ENCODE results near the gene GTF3A. TPM values are rescaled to one million over a fixed set of nuclear protein-coding genes. Genes with fewer than 3 reads are reported as not detected.

GTF3A gene
- total and polyA plus RNA-seq, 2 of the 4 experiments (the other 2 are of a cell fraction): 74.1 to 116 TPM

GRCh38 chr13:27474751-27475268 is 50.4 kb downstream of the GTF3A start:
- H3K4ac ChIP-seq (ENCODE audit: low read depth, low read length): no peak overlapping the region
- H3K27ac ChIP-seq (ENCODE audit: insufficient read depth, low read length): no peak overlapping the region
- H2BK120ac ChIP-seq (ENCODE audit: low read depth, low read length): no peak overlapping the region
- H3K4me1 ChIP-seq (ENCODE audit: control insufficient read depth, insufficient read depth, low read length): no peaks in the 10 kb centered on the region
- H2BK5ac ChIP-seq (ENCODE audit: low read depth, low read length, poor library complexity, severe bottlenecking): no peak overlapping the region
- no peak overlapping the region for H4K91ac ChIP-seq (ENCODE audit: insufficient read depth, low read depth, low read length)
- ChIA-PET POLR2A (ENCODE audit: unreplicated experiment) (no interaction called here), CTCF (no interaction called here)
- in situ Hi-C loops (cut with MboI; ENCODE audit: low sequenced_read_pairs): no loop called here
- WGBS, 2 experiments (ENCODE audit: extremely low coverage in 2 of 2, insufficient read length in 1 of 2): 80% methylated on average over 5 of the region's 13 CpGs; no CpG with 5 or more reads in 1 of the 2 experiments
- H3K4me3 ChIP-seq (ENCODE audit: insufficient read depth, low read depth, low read length): no peak overlapping the region
- no peak overlapping the region for H3K9ac ChIP-seq (ENCODE audit: low read depth, low read length)
- H3K79me1 ChIP-seq (ENCODE audit: low read depth in 1 of 2, low read length in 2 of 2): no peaks in the 10 kb centered on the region
- DNase-seq (no peak), ATAC-seq (ENCODE audit: low read depth) (no peak)
- H3K23ac ChIP-seq (ENCODE audit: low read depth, low read length): no peak overlapping the region
- no peak overlapping the region for H2AK5ac ChIP-seq (ENCODE audit: low read depth, low read length)
- TF ChIP-seq BHLHE40 (IDR thresholded peaks at IDR 0.05; ENCODE audit: low read depth, low read length) (no peak), MXI1 (IDR thresholded peaks at IDR 0.05; ENCODE audit: borderline replicate concordance, low read depth, low read length) (no peak), CHD1 (IDR thresholded peaks at IDR 0.05; ENCODE audit: low read depth, low read length) (no peak), USF2 (IDR thresholded peaks at IDR 0.05; ENCODE audit: low read depth, low read length) (no peak), SMC3 (IDR thresholded peaks at IDR 0.05; ENCODE audit: low read depth, low read length) (no peak), RAD21 (IDR thresholded peaks at IDR 0.05; ENCODE audit: low read length) (no peak), FOS (IDR thresholded peaks at IDR 0.05; ENCODE audit: low read depth, low read length) (no peak), MAZ (IDR thresholded peaks at IDR 0.05; ENCODE audit: borderline replicate concordance, low read depth, low read length) (no peak), RCOR1 (IDR thresholded peaks at IDR 0.05; ENCODE audit: insufficient replicate concordance, low read length) (no peak), CTCF (conservative IDR thresholded peaks at IDR 0.05; ENCODE audit: low read depth, low read length) (no peak), NFE2L2 (IDR thresholded peaks at IDR 0.05; ENCODE audit: low read depth, low read length) (no peak), POLR2A (IDR thresholded peaks at IDR 0.05; ENCODE audit: low read depth, low read length) (no peak), ELK1 (IDR thresholded peaks at IDR 0.05; ENCODE audit: borderline replicate concordance, low read depth, low read length) (no peak), RFX5 (IDR thresholded peaks at IDR 0.05; ENCODE audit: low read depth, low read length) (no peak), CEBPB (IDR thresholded peaks at IDR 0.05; ENCODE audit: low read depth, low read length) (no peak)
- H3K4me2 ChIP-seq (ENCODE audit: low read depth, low read length): no peak overlapping the region
- no peak overlapping the region for H2BK20ac ChIP-seq (ENCODE audit: low read depth, low read length)
- H2AFZ ChIP-seq (replicated peaks; ENCODE audit: low read length, poor library complexity): no peak overlapping the region
- no peak overlapping the region for H4K5ac ChIP-seq (ENCODE audit: low read depth, low read length)
- no peak overlapping the region for H2BK15ac ChIP-seq (ENCODE audit: low read depth, low read length)
- intact Hi-C loops (cut with micrococcal nuclease): no loop called here
- H2AK9ac ChIP-seq (replicated peaks; ENCODE audit: low read depth, low read length, poor library complexity): no peak overlapping the region
- no peak overlapping the region for H4K8ac ChIP-seq (ENCODE audit: low read depth in 2 of 2, low read length in 2 of 2)
- H3K9me1 ChIP-seq (ENCODE audit: insufficient read depth, low read length): no peaks in the 10 kb centered on the region
- no peaks in the 10 kb centered on the region for H3K9me3 ChIP-seq (ENCODE audit: control insufficient read depth, insufficient read depth, low read length)
- dilution Hi-C loops (cut with HindIII; ENCODE audit: low sequenced_read_pairs, unreplicated experiment): no loop called here
- H3K27me3 ChIP-seq (ENCODE audit: control insufficient read depth, insufficient read depth, low read length): peaks cover 18% of the 10 kb centered on the region
- H4K20me1 ChIP-seq (ENCODE audit: insufficient read depth, low read length): no peaks in the 10 kb centered on the region
- no peaks in the 10 kb centered on the region for H3K36me3 ChIP-seq (ENCODE audit: control insufficient read depth, insufficient read depth, low read length)
- no peak overlapping the region for H3K18ac ChIP-seq (ENCODE audit: low read depth, low read length)
- no peak overlapping the region for H3K56ac ChIP-seq (ENCODE audit: extremely low read depth, insufficient read depth, low read length)
- H3K14ac ChIP-seq (replicated peaks; ENCODE audit: low read depth, low read length): no peak overlapping the region
- BruUV-seq (replicated peaks): no TSS peak

Measured in IMR-90 (cell line).